ENCODE data around the gene POU3F1.

The POU3F1 gene

GRCh38 chr1:38027201-38028104 is 19.1 kb downstream of the POU3F1 start:
- no peak for DNase-seq

GRCh38 chr1:38026592-38027200 is 19.9 kb downstream of the POU3F1 start:
- no peak for DNase-seq

- DNase-seq, result no peak
These were observed 20.9 kb downstream of the POU3F1 start for GRCh38 chr1:38025664-38026063.

GRCh38 chr1:38025233-38025632 is 21.4 kb downstream of the POU3F1 start:
- DNase-seq, result no peak

- no peak for DNase-seq
These were observed 23.8 kb downstream of the POU3F1 start for GRCh38 chr1:38022810-38023209.

- DNase-seq, result no peak
These were observed 24.6 kb downstream of the POU3F1 start for GRCh38 chr1:38021969-38022368.

GRCh38 chr1:38020396-38020795 is 26.2 kb downstream of the POU3F1 start:
- no peak for DNase-seq

- DNase-seq, result no peak
These were observed 27.7 kb downstream of the POU3F1 start for GRCh38 chr1:38018864-38019343.

- no peak for DNase-seq
These were observed 30.4 kb downstream of the POU3F1 start for GRCh38 chr1:38015978-38016725.

- DNase-seq, result no peak
These were observed 31.7 kb downstream of the POU3F1 start for GRCh38 chr1:38014724-38015424.

- no peak for DNase-seq
These were observed 32.4 kb downstream of the POU3F1 start for GRCh38 chr1:38014171-38014570.

GRCh38 chr1:38013227-38013622 is 33.4 kb downstream of the POU3F1 start:
- DNase-seq, result no peak

GRCh38 chr1:38012363-38013226 is 34.0 kb downstream of the POU3F1 start, which contains the start of gene UTP11:
Gene UTP11 (plus strand): TSS chr1:38012734. CDS start chr1:38012803, 69 bp downstream.
- DNase-seq, result peak; percentile 93

- DNase-seq, result no peak
These were observed 36.8 kb downstream of the POU3F1 start for GRCh38 chr1:38009841-38010180.

- no peak for DNase-seq
These were observed 37.3 kb downstream of the POU3F1 start for GRCh38 chr1:38009088-38009840.

GRCh38 chr1:38006008-38006828 is 40.4 kb downstream of the POU3F1 start:
- no peak for DNase-seq

GRCh38 chr1:38005195-38006007 is 41.2 kb downstream of the POU3F1 start, which contains the start of gene FHL3:
Gene FHL3 (minus strand): TSS chr1:38005514. CDS start chr1:37999412, 6,102 bp downstream.
- peak; percentile 84 for DNase-seq

- no peak for DNase-seq
These were observed 42.1 kb downstream of the POU3F1 start for GRCh38 chr1:38004284-38005108.
